HG02642 (cell line): Measurements from ENCODE around the gene MEX3D.

Source experiments
- ATAC-seq: cut with Tn5 transposase; IDR thresholded peaks from one replicate; pipeline ENCODE4 v1.9.1; 2021; ENCODE audit warnings: mild to moderate bottlenecking; ENCODE audit not compliant: unreplicated experiment, poor library complexity

MEX3D gene

GRCh38 chr19:1508507-1508856 is 59.6 kb downstream of the MEX3D start:
- ATAC-seq: no peak

GRCh38 chr19:1507763-1508506 is 60.2 kb downstream of the MEX3D start:
- ATAC-seq: no peak

GRCh38 chr19:1507192-1507660 is 60.9 kb downstream of the MEX3D start:
- no peak for ATAC-seq

- no peak for ATAC-seq
Measured at GRCh38 chr19:1505991-1506881, 61.9 kb downstream of the MEX3D start.

- no peak for ATAC-seq
Measured at GRCh38 chr19:1505012-1505411, 63.1 kb downstream of the MEX3D start.
